Lower leg skin (tissue), 4 donors: ENCODE results near the gene SLC16A6. TPM values are rescaled to one million over a fixed set of nuclear protein-coding genes. Genes with fewer than 3 reads are reported as not detected.

ENCODE experiments used
- DNase-seq, 2 donors: peaks; one replicate each; pipeline ENCODE4 v3.0.0-alpha.2; 2019; ENCODE audit warnings: low spot score in 2 of 2
- H3K4me3 ChIP-seq: fragments of 200-600 bp; sonication (generic); 2 replicates; pipeline ENCODE4 v1.5.1; 2017; ENCODE audit warnings: mild to moderate bottlenecking, low read depth; ENCODE audit not compliant: poor library complexity, severe bottlenecking
- CTCF ChIP-seq, 3 donors: fragments of 450-650 bp; IDR thresholded peaks; one replicate each; pipeline ENCODE4 v1.5.1; 2016; ENCODE audit warnings: antibody characterized with exemption in 3 of 3, mild to moderate bottlenecking in 3 of 3, moderate library complexity in 2 of 3
- POLR2A ChIP-seq, 2 donors: fragments of 450-650 bp; IDR thresholded peaks; one replicate each; pipeline ENCODE4 v1.6.1; 2016 to 2017; ENCODE audit warnings: antibody characterized with exemption in 2 of 2, mild to moderate bottlenecking in 1 of 2, moderate library complexity in 1 of 2
- WGBS, 2 donors: methylation state at CpG; one replicate each; pipeline ENCODE4 v1.1.5; 2018; 5-methylcytosine and 5-hydroxymethylcytosine counted together
- intact Hi-C: fragments of 100-400 bp; cut with DNase I; formaldehyde crosslinking; loops from one replicate; pipeline ENCODE4 v1.15.0; 2023; ENCODE audit warnings: low total_unique reads
- total RNA-seq, 4 donors: library from RNA; depleted of rRNA; stranded (reverse); fragments of >200 nt; gene quantifications; one replicate each; pipeline ENCODE4 v1.1.0, GENCODE V29; 2016

SLC16A6 gene
- total RNA-seq, 4 donors from 2014 or later = 2.7 to 10.3 (median 7.8) TPM

- no peak for DNase-seq
- no peak overlapping the region for H3K4me3 ChIP-seq
- WGBS, 2 donors = 77 to 79% methylated on average over 5 of the region's 5 CpGs
- intact Hi-C loops = no loop called here
- no peak for TF ChIP-seq CTCF (IDR thresholded peaks at IDR 0.05)
- TF ChIP-seq POLR2A (IDR thresholded peaks at IDR 0.05) = no peak
These were observed 35.8 kb upstream of the SLC16A6 start for GRCh38 chr17:68326681-68327080.

- TF ChIP-seq POLR2A (IDR thresholded peaks at IDR 0.05) = no peak
- TF ChIP-seq CTCF (IDR thresholded peaks at IDR 0.05) = no peak
These were observed 35.0 kb upstream of the SLC16A6 start for GRCh38 chr17:68325961-68326360.

DNA sequence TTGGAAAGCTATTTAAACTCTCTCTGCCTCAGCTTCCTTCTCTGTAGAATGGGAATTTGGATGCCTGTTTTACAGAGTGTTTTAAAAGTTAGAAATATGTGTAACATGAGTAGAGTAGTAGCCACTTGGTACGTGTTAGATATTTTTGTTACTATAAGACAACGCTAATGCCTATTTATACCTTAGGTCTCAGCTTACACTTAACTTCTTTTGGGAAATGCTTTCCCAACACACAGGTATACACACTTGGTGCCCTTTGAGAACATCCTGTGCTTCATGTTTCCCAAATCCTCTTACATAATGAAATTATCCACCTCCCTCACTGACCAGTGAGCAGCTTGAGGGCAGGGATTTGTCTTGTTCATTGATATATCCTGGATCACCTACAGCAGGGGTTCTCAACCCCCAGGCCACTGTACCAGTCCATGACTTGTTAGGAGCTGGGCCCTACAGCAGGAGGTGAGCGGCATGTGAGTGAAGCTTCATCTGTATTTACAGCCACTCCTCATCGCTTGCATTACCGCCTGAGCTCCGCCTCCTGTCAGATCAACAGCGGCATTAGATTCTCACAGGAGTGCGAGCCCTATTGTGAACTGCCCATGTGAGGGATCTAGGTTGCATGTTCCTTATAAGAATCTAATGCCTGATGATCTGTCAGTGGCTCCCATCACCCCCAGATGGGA, 33.9 kb upstream of the SLC16A6 start:
- TF ChIP-seq POLR2A (IDR thresholded peaks at IDR 0.05) (no peak), CTCF (IDR thresholded peaks at IDR 0.05) (no peak)
- WGBS, 2 donors = 91 to 92% methylated on average over 8 of the region's 8 CpGs
- intact Hi-C loops = no loop called here
- H3K4me3 ChIP-seq = no peak overlapping the region
- no peak for DNase-seq

More at GRCh38 chr17:68325961-68326360, 35.0 kb upstream of the SLC16A6 start:
- intact Hi-C loops = no loop called here
- 44 to 53% methylated on average over 5 of the region's 5 CpGs for WGBS, 2 donors
- DNase-seq = no peak
- no peak overlapping the region for H3K4me3 ChIP-seq

- no peak for DNase-seq
- no peak overlapping the region for H3K4me3 ChIP-seq
- 88 to 89% methylated on average over 10 of the region's 10 CpGs for WGBS, 2 donors
- intact Hi-C loops = no loop called here
- no peak for TF ChIP-seq POLR2A (IDR thresholded peaks at IDR 0.05)
These were observed 33.2 kb upstream of the SLC16A6 start for GRCh38 chr17:68324114-68324513.

DNA sequence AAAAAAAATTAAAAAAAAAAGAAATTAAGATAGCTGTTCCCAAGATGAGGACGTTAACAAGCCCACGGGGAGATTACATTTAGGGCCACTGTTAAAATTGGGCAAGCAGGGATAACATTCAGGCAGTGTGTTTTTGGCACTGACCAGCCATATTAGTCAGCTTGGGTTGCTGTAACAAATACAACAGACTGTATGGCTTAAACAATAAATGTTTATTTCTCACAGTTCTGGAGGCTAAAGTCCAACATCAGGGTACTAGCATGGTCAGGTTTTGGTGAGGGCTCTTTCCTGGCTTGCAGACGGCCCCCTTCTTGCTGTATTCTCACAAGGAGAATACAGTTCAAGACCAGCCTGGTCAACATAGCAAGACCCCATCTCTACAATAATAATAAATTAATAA, 31.7 kb upstream of the SLC16A6 start:
- intact Hi-C loops = no loop called here
- WGBS, 2 donors = 59 to 75% methylated on average over 3 of the region's 3 CpGs
- TF ChIP-seq CTCF (IDR thresholded peaks at IDR 0.05) = no peak
- no peak for TF ChIP-seq POLR2A (IDR thresholded peaks at IDR 0.05)
- DNase-seq = no peak
- no peak overlapping the region for H3K4me3 ChIP-seq

DNA sequence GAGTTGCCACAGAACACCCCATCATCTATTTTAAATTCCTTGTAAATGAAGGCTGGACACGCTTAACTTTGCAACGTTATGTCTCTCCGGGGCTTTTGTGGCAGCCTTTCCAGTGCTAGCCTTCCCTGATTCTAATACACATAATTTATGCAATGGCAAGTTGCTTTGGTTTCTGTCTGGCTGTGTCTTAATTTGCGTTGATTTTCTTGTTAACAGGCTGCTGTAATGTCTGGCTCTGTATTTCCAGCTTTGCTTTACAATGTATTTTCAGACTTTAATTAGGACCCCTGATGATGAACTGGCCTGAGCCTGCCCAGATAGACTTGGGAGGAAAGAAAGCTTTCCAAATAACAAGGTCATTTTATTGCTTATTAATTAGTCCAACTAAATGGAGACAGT, 30.6 kb upstream of the SLC16A6 start:
- 80 to 83% methylated on average over 4 of the region's 4 CpGs for WGBS, 2 donors
- DNase-seq = no peak

More for the DNA sequence above, 30.6 kb upstream of the SLC16A6 start:
- TF ChIP-seq POLR2A (IDR thresholded peaks at IDR 0.05) = no peak
- no peak for TF ChIP-seq CTCF (IDR thresholded peaks at IDR 0.05)
- intact Hi-C loops = no loop called here
- no peak overlapping the region for H3K4me3 ChIP-seq
